Measurements from ENCODE around the gene CNTN4. TPM values are rescaled to one million over a fixed set of nuclear protein-coding genes. Genes with fewer than 3 reads are reported as not detected.

CNTN4 gene
- total RNA-seq, 1 experiment from 2014 or later, result 5.7 TPM

- Histone ChIP-seq H3K4me3 (ENCODE audit: low read depth, low read length, poor library complexity, severe bottlenecking) (no peak overlapping the region), H3K27me3 (replicated peaks; ENCODE audit: insufficient read depth, low read depth, low read length, poor library complexity) (no peaks in the 10 kb centered on the region), H3K27ac (ENCODE audit: low read depth, low read length, poor library complexity, severe bottlenecking) (no peak overlapping the region), H3K9me3 (ENCODE audit: low read depth, low read length, poor library complexity, severe bottlenecking) (no peaks in the 10 kb centered on the region), H3K36me3 (ENCODE audit: insufficient read depth, low read length, poor library complexity, severe bottlenecking) (no peaks in the 10 kb centered on the region), H3K4me1 (ENCODE audit: insufficient read depth, low read length, poor library complexity, severe bottlenecking) (no peaks in the 10 kb centered on the region)
- CTCF ChIA-PET, result no interaction called here
- no peak for DNase-seq (ENCODE audit: low spot score)
- TF ChIP-seq CTCF (conservative IDR thresholded peaks at IDR 0.05; ENCODE audit: low read depth, low read length) (no peak), EZH2 (IDR thresholded peaks at IDR 0.05; ENCODE audit: borderline replicate concordance, low read depth, low read length, poor library complexity, severe bottlenecking) (no peak)
- intact Hi-C loops (cut with micrococcal nuclease; ENCODE audit: unreplicated experiment), result no loop called here
- POLR2A ChIA-PET (ENCODE audit: low non-redundant PET), result no interaction called here
- BruUV-seq (replicated peaks), result no TSS peak
Observed at GRCh38 chr3:2372306-2372705, 273.6 kb downstream of the CNTN4 start.

GRCh38 chr3:2375376-2375775 is 276.7 kb downstream of the CNTN4 start:
- POLR2A ChIA-PET (ENCODE audit: low non-redundant PET), result no interaction called here
- CTCF ChIA-PET, result no interaction called here
- H3K27me3 ChIP-seq (replicated peaks; ENCODE audit: insufficient read depth, low read depth, low read length, poor library complexity), result no peaks in the 10 kb centered on the region
- H3K4me1 ChIP-seq (ENCODE audit: insufficient read depth, low read length, poor library complexity, severe bottlenecking), result no peaks in the 10 kb centered on the region
- TF ChIP-seq EZH2 (IDR thresholded peaks at IDR 0.05; ENCODE audit: borderline replicate concordance, low read depth, low read length, poor library complexity, severe bottlenecking) (no peak), CTCF (conservative IDR thresholded peaks at IDR 0.05; ENCODE audit: low read depth, low read length) (no peak)
- H3K9me3 ChIP-seq (ENCODE audit: low read depth, low read length, poor library complexity, severe bottlenecking), result no peaks in the 10 kb centered on the region
- DNase-seq (ENCODE audit: low spot score), result no peak
- no peak overlapping the region for H3K27ac ChIP-seq (ENCODE audit: low read depth, low read length, poor library complexity, severe bottlenecking)
- no peak overlapping the region for H3K4me3 ChIP-seq (ENCODE audit: low read depth, low read length, poor library complexity, severe bottlenecking)
- no TSS peak for BruUV-seq (replicated peaks)
- H3K36me3 ChIP-seq (ENCODE audit: insufficient read depth, low read length, poor library complexity, severe bottlenecking), result no peaks in the 10 kb centered on the region
- intact Hi-C loops (cut with micrococcal nuclease; ENCODE audit: unreplicated experiment), result no loop called here

- POLR2A ChIA-PET (ENCODE audit: low non-redundant PET), result no interaction called here
- intact Hi-C loops (cut with micrococcal nuclease; ENCODE audit: unreplicated experiment), result no loop called here
- BruUV-seq (replicated peaks), result no TSS peak
Observed at GRCh38 chr3:2377281-2377680, 278.6 kb downstream of the CNTN4 start.

More at GRCh38 chr3:2377281-2377680, 278.6 kb downstream of the CNTN4 start:
- H3K27ac ChIP-seq (ENCODE audit: low read depth, low read length, poor library complexity, severe bottlenecking), result no peak overlapping the region
- no peaks in the 10 kb centered on the region for H3K27me3 ChIP-seq (replicated peaks; ENCODE audit: insufficient read depth, low read depth, low read length, poor library complexity)
- H3K9me3 ChIP-seq (ENCODE audit: low read depth, low read length, poor library complexity, severe bottlenecking), result no peaks in the 10 kb centered on the region
- CTCF ChIA-PET, result no interaction called here
- H3K4me3 ChIP-seq (ENCODE audit: low read depth, low read length, poor library complexity, severe bottlenecking), result no peak overlapping the region
- no peaks in the 10 kb centered on the region for H3K36me3 ChIP-seq (ENCODE audit: insufficient read depth, low read length, poor library complexity, severe bottlenecking)
- H3K4me1 ChIP-seq (ENCODE audit: insufficient read depth, low read length, poor library complexity, severe bottlenecking), result no peaks in the 10 kb centered on the region
- TF ChIP-seq EZH2 (IDR thresholded peaks at IDR 0.05; ENCODE audit: borderline replicate concordance, low read depth, low read length, poor library complexity, severe bottlenecking), result no peak
- TF ChIP-seq CTCF (conservative IDR thresholded peaks at IDR 0.05; ENCODE audit: low read depth, low read length), result no peak
- no peak for DNase-seq (ENCODE audit: low spot score)

Data from A673 (cell line).